ENCODE data around the gene PRKAG2.

The PRKAG2 gene

DNA sequence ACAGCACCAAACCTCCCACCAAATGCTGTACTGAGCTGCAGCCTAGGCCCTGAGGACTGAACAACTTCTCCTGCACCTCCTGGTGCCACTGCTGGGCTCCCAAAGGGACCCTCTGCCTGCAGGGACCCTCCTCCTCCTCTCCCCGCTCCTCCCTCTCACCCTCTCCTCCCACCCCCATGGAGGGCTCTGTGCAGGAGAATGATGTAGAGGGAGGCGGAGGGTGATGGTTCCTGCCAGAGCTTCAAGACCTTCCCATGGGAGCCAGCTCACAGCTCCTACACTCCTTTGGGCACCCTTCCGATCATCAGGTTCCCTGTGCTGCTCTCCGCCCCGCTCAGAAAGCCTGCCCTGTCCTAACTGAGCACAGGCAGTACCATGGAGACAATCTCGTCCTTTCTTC, 97.7 kb downstream of the PRKAG2 start:
- Histone ChIP-seq H3K4me3 (no peak overlapping the region), H3K27ac (no peak overlapping the region)
- TF ChIP-seq, protein P1, sequence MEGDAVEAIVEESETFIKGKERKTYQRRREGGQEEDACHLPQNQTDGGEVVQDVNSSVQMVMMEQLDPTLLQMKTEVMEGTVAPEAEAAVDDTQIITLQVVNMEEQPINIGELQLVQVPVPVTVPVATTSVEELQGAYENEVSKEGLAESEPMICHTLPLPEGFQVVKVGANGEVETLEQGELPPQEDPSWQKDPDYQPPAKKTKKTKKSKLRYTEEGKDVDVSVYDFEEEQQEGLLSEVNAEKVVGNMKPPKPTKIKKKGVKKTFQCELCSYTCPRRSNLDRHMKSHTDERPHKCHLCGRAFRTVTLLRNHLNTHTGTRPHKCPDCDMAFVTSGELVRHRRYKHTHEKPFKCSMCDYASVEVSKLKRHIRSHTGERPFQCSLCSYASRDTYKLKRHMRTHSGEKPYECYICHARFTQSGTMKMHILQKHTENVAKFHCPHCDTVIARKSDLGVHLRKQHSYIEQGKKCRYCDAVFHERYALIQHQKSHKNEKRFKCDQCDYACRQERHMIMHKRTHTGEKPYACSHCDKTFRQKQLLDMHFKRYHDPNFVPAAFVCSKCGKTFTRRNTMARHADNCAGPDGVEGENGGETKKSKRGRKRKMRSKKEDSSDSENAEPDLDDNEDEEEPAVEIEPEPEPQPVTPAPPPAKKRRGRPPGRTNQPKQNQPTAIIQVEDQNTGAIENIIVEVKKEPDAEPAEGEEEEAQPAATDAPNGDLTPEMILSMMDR (IDR thresholded peaks at IDR 0.05) = no peak
- DNase-seq (ENCODE audit: low spot score) = no peak

DNA sequence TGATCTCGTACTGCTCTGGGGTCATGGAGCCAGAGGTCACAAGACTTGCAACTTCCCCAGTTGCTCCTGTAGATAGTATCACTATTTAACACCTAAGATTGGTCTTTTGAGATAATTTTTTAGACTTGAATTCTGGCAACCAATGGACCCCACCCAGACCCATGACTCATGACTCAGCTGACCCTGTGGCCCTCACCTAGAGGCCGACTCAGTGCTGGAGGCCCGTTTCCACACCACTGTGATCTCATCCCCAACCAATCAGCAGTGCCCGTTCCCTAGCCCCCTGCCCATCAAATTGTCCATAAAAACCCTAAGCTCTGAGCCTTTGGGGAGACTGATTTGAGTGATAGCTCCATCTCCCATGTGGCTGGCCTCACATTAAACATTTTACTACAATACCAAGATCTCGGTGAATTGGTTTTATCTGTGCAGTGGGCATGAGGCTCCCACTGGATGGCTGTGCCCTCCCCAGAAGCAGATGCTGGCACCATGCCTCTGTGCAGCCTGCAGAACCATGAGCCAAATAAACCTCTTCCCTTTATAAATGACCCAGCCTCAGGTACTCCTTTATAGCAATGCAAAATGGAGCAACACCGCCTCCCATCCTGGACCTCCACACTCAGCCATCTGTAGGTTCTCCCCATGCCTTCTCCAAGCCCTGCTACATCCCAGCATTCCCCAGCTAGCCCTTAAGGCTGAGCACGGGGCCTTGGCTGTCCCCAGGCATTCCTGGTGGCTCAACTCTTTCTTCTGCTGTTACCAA, 98.8 kb downstream of the PRKAG2 start:
- TF ChIP-seq, protein P1 (IDR thresholded peaks at IDR 0.05) = no peak
- DNase-seq (ENCODE audit: low spot score) = no peak
- no peak overlapping the region for H3K4me3 ChIP-seq
- H3K27ac ChIP-seq = no peak overlapping the region

DNA sequence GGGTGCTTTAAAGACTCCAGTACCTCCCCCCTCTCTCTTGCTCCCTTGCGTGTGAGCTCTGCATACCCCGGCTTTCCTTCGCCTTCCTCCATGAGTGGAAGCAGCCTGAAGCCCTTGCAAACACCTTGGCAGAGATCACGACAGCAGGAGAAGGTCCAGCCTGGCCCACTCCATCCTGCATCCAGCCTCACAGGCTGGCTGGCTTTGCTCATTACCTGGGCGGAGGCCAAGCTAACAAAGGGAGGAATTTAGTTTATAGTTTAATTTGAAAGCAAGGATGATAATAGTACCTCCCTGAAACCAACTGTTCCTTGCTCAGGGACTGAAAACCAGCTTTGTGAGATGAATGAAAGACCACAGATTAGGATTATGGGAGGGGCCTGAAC, 99.4 kb downstream of the PRKAG2 start:
- H3K4me3 ChIP-seq = no peak overlapping the region
- TF ChIP-seq, protein P1 (IDR thresholded peaks at IDR 0.05) = no peak
- no peak overlapping the region for H3K27ac ChIP-seq
- DNase-seq (ENCODE audit: low spot score) = no peak

DNA sequence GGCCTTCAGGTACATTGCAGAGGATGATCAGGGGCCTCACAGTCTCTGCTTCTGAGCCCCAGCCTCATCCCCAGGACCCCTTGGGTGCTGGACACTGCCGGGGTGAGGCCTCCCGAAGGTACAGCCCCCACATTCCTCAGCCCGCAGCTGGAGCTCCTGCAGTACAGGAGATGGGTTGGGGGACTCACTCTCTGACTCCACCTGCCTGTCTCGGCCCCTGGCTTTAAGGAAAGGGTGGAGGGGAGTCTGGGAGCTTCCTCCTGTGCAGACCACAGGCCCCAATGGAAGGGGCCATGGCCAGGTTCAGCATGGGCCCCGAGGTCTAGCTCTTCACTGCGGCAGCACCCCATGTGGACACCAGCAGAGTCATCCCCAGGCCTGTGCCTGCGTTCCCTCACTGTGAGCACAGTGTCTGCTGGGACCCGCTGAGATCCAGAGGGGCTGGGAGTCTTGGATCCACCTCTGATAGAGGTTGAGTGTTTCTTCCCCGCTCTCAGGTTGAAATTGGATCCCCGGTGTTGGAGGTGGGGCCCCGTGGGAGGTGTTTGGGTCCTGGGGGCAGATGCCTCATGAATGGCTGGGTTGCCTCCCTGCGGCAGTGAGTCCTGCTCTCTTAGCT, 99.9 kb downstream of the PRKAG2 start:
- TF ChIP-seq, protein P1 (IDR thresholded peaks at IDR 0.05) = no peak
- DNase-seq (ENCODE audit: low spot score) = no peak

DNA sequence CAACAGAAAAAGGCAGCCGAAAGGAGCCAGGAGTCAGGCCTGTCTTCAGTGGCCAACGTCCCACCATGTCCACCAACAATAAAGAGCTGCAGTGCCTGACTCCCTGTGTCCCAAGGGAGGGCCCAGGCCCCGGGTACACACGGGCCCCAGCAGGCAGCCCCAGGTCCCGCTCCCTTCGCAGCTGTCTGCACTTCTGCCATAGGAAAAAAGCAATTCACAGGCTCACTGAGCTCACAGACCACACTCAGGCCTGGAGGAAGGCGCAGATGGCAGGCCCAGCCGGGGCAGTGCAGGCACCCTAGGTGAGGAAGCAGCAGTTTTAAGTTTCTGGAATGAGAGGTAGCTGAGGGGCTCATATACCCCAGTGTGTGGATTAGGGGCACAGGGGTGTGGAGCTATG, 100.5 kb downstream of the PRKAG2 start:
- H3K27ac ChIP-seq = no peak overlapping the region
- DNase-seq (ENCODE audit: low spot score) = no peak
- TF ChIP-seq, protein P1 (IDR thresholded peaks at IDR 0.05) = no peak
- no peak overlapping the region for H3K4me3 ChIP-seq

More for the DNA sequence above, 99.9 kb downstream of the PRKAG2 start:
- no peak overlapping the region for H3K4me3 ChIP-seq
- no peak overlapping the region for H3K27ac ChIP-seq

DNA sequence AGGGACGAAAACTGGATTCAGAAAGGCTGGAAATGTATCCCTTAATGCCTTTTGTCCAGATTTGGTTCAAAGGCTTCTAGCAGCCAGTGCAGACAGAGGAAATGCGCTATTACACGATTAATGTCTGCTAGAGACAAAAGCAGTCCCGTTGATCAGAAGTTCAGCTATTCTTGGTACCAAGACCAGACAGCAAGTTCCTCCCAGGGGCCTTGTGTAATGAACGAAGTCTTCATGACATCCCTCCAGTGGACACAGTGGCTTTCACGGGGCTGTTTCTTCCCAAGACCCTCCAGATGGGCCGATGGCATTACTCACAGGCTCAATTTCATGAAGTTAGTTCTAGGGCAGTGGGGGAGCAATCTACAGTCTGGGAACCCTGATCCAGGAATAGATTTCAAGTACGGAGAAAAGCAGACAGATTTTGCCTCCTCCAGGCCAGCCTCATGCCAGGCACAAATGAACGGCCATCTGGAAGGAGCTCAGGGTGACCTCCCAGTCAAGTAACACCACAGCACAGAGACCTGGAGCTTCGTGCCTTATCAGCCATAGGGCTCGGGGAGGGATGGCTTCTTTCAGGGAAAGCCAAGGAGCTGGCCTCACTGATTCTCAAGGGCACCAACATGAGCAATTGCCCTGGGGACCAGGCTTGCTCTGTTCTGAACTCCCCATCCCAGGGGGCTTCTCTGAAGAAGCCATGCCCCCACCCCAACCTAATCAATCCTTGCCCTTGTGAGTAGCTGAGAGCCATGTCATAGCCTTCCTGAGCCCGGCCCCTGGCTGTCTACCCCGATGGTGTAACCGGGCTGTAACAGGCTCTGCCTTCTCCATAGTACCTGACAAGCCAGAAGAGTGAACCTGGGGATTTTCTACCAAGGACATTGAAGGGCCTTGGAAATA, 101.1 kb downstream of the PRKAG2 start:
- Histone ChIP-seq H3K27ac (no peak overlapping the region), H3K4me3 (no peak overlapping the region)
- TF ChIP-seq, protein P1 (IDR thresholded peaks at IDR 0.05) = no peak
- no peak for DNase-seq (ENCODE audit: low spot score)

Data from coronary artery (tissue), 2 donors.